ENCODE measurements around the gene C1orf21.

The C1orf21 gene

GRCh38 chr1:184387476-184388318, 868 bp downstream of the C1orf21 start:
- peak; percentile 70 for DNase-seq

DNA sequence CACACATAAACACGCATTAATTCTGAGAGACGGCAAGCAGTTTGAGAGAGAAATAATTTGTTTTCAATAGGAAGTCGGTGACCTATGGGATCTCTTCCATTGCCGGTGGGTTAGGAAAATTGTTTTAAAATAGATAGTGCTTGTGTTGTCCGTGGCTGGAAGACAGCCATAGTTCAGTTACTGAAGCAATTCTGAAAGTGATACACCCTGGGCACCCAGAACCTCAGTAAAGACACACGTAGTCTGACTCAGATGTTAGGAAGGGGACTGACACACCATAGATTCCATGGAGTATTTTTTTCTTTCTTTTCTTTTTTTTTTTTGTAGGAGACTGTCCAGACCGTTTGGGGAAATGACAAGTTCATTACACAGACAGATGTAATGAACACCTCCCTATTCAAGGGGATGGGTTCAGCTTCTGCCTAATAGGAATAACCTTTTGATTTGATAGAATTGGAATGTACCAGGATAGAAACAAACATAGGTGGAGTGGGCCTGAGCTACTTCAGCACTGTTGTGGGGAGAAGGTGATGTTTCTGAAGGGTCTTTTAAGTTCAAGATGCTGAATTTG, 1.6 kb downstream of the C1orf21 start:
- DNase-seq, result peak; percentile 34

- no peak for DNase-seq
Observed at GRCh38 chr1:184388971-184389370, 2.1 kb downstream of the C1orf21 start.

DNA sequence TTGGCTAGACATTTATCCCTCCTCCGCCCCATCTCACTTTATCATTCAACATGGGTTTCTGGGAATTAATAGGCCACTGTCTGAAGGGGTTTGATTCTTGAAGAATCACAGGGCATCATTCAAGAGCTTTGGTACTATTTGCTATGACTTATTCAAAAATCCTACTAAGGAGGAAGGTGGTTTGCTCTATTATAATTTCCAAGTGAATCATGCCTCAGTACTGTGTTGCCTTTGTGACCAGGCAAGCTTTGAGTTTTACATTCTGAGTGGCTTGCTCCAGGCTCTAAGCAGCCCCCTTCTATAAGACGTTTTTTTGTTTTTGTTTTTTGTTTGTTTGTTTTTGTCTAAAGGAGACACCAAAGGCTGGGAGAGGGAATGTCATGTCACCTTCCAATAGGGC, 2.6 kb downstream of the C1orf21 start:
- no peak for DNase-seq

GRCh38 chr1:184390889-184391288, 4.1 kb downstream of the C1orf21 start:
- DNase-seq, result no peak

DNA sequence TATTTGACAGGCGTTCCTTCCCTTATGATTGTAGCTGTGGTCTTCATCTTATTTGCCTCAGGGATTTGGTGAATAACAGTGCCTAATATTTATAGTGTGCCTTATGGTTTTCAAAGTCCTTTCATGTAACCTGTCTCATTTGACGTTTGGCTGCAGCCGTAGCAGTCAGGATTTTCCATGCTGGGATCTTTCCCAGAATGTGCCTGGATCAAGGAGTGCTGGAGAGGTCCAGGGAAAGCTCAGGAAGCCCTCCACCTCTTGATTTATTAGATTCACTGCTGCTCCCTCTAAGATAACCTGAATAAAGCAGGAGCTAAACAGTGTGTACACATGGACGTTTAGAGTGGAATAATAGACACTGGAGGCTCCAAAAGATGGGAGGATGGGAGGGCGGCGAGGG, 5.2 kb downstream of the C1orf21 start:
- peak; percentile 52 for DNase-seq

DNA sequence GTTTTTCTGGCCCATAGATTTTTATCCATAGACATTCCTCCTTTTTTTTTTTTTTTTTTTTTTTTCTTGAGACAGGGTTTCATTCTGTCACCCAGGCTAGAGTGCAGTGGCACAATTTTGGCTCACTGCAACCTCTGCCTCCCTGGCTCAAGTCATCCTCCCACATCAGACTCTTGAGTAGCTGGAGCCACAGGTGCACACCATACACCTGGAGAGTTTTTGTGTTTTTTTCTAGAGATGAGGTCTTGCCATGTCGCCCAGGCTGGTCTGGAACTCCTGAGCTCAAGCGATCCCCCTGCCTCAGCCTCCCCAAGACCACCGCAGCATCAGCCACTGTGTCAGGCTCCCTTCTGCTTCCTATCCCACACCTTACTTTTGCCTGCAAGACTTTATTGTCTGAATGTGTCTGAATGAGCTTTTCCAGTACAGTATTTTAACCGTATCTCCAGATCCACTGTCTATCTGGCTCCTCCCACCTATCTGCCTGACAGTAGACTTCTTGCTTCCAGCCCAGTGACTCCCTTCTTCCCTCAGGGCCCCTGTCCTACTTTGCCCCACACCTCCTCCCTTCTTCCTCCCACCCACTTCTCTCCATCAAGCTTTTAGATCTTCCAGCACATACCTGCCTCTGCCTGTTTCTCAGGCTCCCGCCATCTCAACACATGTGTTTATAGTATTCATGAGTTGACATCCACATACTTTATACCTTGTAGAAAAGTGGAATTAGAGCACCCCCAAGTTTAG, 6.1 kb downstream of the C1orf21 start:
- no peak for DNase-seq

- no peak for DNase-seq
Observed at GRCh38 chr1:184393962-184394361, 7.1 kb downstream of the C1orf21 start.

DNA sequence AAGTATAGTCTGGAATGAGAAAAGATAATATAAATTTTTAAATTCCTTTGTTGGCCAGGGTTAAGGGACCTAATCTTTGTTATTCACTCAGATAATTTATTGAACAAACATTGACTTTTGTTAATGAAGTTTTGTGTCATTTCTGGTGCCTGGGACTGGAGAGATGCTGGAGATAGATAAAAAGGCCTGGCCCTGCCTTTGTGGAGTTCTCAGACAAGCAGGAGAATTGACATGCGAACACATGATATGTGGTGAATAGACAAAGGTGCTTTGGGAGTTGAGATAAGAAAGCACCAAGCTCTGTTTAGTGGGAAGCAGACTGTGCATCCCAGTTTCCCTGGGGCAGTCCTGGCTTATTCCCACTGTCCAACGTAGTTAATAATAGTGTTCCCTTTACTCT, 8.5 kb downstream of the C1orf21 start:
- no peak for DNase-seq

GRCh38 chr1:184395937-184396480, 9.2 kb downstream of the C1orf21 start:
- DNase-seq, result no peak

GRCh38 chr1:184399192-184399847, 12.5 kb downstream of the C1orf21 start:
- DNase-seq, result no peak

- no peak for DNase-seq
Observed at GRCh38 chr1:184403961-184404726, 17.3 kb downstream of the C1orf21 start.

DNA sequence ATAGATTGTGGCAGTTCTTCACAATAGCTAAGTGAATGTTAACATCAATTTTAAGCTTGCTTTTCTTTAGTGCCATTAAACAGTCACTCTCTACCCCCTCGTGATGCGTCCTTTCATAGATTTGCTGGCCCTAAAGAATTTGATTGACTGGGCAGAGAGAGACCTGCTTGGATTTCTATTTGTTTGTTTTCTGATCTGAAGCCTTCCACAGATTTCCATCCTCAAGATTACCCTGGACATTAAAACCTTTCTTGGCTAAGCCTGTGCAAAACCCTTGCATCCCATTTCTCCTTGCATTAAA, 17.8 kb downstream of the C1orf21 start:
- DNase-seq, result no peak

DNA sequence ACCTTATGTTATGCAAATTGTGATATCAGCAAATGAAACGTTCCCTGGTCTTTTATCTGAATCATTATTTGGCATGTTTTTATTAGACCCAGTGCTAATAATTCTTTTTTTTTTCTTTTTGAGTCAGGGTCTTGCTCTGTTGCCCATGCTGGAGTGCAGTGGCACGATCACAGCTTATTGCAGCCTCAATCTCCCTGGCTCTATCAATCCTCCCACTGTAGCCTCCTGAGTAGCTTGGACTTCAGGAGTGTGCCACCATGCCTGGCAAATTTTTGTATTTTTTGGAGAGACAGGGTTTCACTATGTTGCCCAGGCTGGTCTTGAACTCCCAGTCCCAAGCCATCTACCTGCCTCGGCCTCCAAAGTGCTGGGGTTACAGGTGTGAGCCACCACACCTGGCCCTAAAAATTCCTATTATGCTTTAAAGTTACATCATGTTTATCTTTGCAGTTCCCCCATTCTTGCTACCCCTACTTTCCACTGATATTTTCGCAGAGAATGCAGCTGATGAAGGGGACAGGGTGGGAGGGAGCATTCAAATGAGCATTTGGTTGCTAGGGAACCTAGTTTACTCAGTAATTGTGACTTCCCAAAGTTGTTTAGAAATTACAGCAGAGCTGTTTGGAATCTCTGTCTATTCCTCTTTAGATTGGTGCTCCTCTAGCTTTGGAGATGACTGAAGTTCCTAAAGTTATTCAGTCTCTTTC, 18.4 kb downstream of the C1orf21 start:
- no peak for DNase-seq

GRCh38 chr1:184405801-184406142, 18.9 kb downstream of the C1orf21 start:
- DNase-seq, result no peak

DNA sequence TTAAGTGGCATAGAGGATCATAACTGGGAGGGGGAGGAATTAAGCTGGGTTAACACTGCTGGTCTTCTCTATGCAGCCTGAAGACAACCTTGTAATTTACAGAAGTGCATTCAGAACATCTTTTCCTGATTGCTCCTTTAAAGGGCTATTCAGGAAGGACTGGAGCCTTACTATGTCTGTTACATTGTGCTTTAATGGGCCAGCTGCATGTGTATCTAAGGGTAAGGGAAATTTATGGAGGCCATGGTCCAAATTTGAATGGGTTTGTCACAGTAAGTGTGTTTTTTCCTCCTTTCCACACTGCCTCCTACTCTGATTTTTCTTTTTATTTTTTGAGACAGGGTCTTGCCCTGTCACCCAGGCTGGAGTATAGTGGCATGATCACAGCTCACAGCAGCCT, 19.6 kb downstream of the C1orf21 start:
- no peak for DNase-seq

DNA sequence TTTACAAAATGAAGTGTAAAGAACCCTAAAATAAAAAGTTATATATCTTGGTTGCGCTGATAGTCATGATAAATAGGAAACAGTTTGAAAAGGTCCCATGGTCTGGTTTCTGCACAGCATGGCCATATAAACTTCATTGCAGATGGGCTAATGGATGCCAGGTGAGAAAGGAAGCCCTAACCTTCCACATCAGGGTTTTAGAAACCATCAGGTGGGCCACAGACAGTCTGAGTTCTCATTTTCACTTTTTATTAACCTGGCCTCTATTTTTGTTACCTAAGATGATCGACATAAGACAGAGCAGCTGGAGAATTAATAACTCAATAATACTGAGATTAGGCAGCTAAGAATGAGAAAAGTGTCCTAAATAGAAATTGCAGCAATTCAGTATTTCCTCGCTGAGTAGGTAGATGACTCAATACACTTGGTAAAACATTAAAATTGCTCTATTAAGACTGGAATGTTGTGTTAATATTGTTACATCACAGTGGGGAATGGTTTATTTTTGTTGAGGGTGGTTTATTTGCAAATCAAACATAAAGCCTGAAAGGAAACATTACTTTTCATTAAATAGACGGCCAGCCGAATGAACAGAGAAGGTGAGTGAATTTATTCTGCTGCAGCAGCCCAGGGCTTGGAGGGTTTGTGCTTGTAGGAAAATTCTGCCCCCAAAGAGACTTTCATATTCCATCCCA, 21.1 kb downstream of the C1orf21 start:
- DNase-seq, result no peak

DNA sequence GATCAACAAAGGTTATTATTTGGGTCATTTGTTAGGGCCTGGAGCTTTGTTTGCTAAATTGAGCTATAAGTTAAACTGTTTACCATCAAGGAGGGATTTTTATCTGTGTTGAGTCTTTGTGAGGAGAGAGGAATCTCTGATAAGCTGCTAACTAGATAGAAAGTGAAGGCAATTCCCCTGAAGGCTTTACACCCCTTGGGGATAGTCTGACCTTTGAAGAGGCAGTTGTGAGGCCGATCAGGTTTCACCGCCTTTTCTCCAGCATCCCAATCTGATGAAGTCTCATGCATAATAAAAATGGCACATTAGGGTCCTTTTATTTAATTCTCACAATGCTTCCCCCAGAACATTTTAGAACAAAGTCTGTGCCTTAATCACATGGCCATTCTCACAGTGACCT, 21.8 kb downstream of the C1orf21 start:
- DNase-seq, result no peak

DNA sequence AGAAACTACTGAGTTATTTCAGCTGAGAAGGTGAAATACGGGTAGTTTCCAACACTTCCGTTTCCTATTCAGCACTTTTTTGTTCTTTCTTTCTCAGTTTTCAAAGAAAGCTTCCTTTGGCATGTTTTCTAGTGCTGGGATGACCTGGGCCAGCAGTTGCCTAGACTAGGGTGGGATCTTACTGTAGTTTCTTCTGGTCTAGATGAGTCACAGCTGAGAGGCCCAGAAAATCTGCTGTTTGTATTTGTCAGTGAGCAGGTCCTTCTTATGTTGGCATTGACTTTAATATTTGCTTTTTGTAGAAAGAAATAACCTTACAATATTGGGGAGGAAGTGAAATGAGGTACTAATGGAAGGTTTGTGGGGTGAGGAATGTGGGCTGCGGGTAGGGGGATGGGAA, 22.2 kb downstream of the C1orf21 start:
- no peak for DNase-seq

- DNase-seq, result no peak
Observed at GRCh38 chr1:184412472-184412871, 25.6 kb downstream of the C1orf21 start.

GRCh38 chr1:184416481-184416880, 29.7 kb downstream of the C1orf21 start:
- no peak for DNase-seq
